Left lung (tissue), 14 donors: ENCODE data around the gene IL15. TPM values are rescaled to one million over a fixed set of nuclear protein-coding genes. Genes with fewer than 3 reads are reported as not detected.
"Not testable (repeated sequence)": the region's sequence is repeated elsewhere in the genome, so short reads cannot be mapped to it uniquely, and the experiment has no call there.

Experiments
- ATAC-seq: fragments of 200-7000 bp; cut with Tn5 transposase; one replicate; pipeline ENCODE4 v1.9.1; 2020; ENCODE audit warnings: moderate library complexity
- DNase-seq, 4 donors: peaks; one replicate each; pipeline ENCODE4 v3.0.0-alpha.2; 2013 to 2020
- H3K27ac ChIP-seq, 2 donors: fragments of 200-600 bp; sonication (generic) in 1 of 2; one replicate each; pipeline versions ENCODE4 v1.5.0 to v1.8.0; 2020 to 2021
- H3K27me3 ChIP-seq, 2 donors: fragments of 200-600 bp; sonication (generic) in 1 of 2; one replicate each; pipeline versions ENCODE4 v1.5.0 to v1.8.0; 2020 to 2021
- H3K36me3 ChIP-seq, 2 donors: fragments of 200-600 bp; sonication (generic) in 1 of 2; one replicate each; pipeline versions ENCODE4 v1.5.0 to v1.8.0; 2020 to 2021
- H3K4me1 ChIP-seq, 2 donors: fragments of 200-600 bp; one replicate each; pipeline ENCODE4 v1.8.0; 2021
- H3K4me3 ChIP-seq, 2 donors: fragments of 200-600 bp; sonication (generic) in 1 of 2; one replicate each; pipeline versions ENCODE4 v1.5.0 to v1.8.0; 2020 to 2021; ENCODE audit warnings: mild to moderate bottlenecking in 1 of 2
- H3K9me3 ChIP-seq, 2 donors: fragments of 200-600 bp; sonication (generic) in 1 of 2; one replicate each; pipeline versions ENCODE4 v1.5.0 to v1.8.0; 2020 to 2021
- intact Hi-C, 2 donors: fragments of 100-400 bp; cut with DNase I; formaldehyde crosslinking; loops; one replicate each; pipeline versions ENCODE4 v1.11.2 to v1.14.2; 2022
- long read RNA-seq, 12 donors: library from polyadenylated mRNA in 2 of 12; unstranded in 2 of 12; transcript quantifications; one replicate each; pipeline ENCODE4 v2.0.0 and lab custom pipeline, GENCODE V29; 2019 to 2026
- polyA plus RNA-seq, 6 donors: library from polyadenylated mRNA; unstranded; fragments of 120-200 nt; gene quantifications; one replicate each; pipeline ENCODE4 v1.2.1, GENCODE V29; 2013; ENCODE audit not compliant: insufficient read length in 6 of 6
- total RNA-seq, 2 donors: library from RNA; stranded (reverse); fragmentation: NEBNext Ultra II Directional; extraction: Animal tissue kit (Norgen Biotek cat#: 25700); gene quantifications; one replicate each; pipeline ENCODE4 v1.2.1, GENCODE V29; 2021
- TF ChIP-seq, protein P1 (sequence below), 2 donors: fragments of 200-600 bp; sonication (generic) in 1 of 2; IDR thresholded peaks; one replicate each; pipeline versions ENCODE4 v1.5.0 to v1.8.0; 2021; ENCODE audit warnings: antibody characterized with exemption in 2 of 2
- donor health status: DM: no; HTN: yes; CAD: no.
- donor health status: DM: no; HTN: no; CAD: no.

Gene IL15, protein sequence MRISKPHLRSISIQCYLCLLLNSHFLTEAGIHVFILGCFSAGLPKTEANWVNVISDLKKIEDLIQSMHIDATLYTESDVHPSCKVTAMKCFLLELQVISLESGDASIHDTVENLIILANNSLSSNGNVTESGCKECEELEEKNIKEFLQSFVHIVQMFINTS
- total RNA-seq: 1 to 10 TPM; 4.8 to 6.4 TPM
- 1 to 10 TPM in 5 of 6 donors, under 1 TPM in 1; 0.74 to 1.5 (median 1.1) TPM for polyA plus RNA-seq
- long read RNA-seq, donor 1: 0 reads
- long read RNA-seq, donor 2: 0 reads
- long read RNA-seq, donor 3: 0 reads
- long read RNA-seq, donor 4, partial matches to known transcripts: 0 of 4 reads
- long read RNA-seq, donor 4, other reads (novel, unspliced or antisense): 4 of 4 reads
- long read RNA-seq, donor 5: 0 reads
- long read RNA-seq, donor 6: 0 reads
- long read RNA-seq, donor 7: 0 reads
- long read RNA-seq, donor 8: 0 reads
- long read RNA-seq, donor 9: 0 reads
- long read RNA-seq, donor 10, partial matches to known transcripts: 0 of 6 reads
- long read RNA-seq, donor 10, other reads (novel, unspliced or antisense): 3 of 6 reads
- long read RNA-seq, donor 11: 0 reads
- long read RNA-seq, donor 12: 0 reads

DNA sequence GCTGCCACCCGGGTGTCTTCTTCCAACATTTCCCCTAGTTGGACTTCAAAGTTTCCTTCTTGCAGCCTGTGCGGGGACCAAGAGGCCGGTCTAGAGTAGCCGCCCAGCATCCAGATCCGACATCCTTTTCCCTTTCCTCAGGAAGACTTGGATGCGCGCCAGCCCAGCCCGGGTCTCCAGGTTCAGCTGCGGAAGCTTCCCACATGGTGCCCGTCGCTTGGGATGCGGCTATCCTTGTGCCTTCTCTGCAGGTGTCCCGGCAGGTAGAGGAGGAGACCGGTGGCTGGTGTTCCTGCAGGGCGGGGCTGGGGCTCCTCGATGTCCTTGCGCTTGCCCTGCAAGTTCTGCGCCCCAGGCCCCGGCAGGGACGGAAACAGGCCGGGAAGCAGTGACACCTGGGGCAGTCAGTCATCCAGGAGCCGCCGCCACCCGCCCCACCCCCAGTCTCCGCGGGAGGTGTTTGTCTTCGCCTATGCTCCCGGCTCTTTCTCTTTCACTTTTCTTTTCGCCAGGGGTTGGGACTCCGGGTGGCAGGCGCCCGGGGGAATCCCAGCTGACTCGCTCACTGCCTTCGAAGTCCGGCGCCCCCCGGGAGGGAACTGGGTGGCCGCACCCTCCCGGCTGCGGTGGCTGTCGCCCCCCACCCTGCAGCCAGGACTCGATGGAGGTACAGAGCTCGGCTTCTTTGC lies at the start of gene IL15:
TSS of gene IL15 (plus strand) at position 502 of the 689 bp plus-strand sequence. CDS start 82,882 bp downstream, outside the sequence.
- H3K27ac ChIP-seq: peak within 1 kb of the TSS; percentile 78 to 87
- H3K4me1 ChIP-seq: peaks cover 3 to 25% of the 10 kb centered on the region in 2 donors

GRCh38 chr4:141587897-141588296 lies 48.5 kb upstream of the IL15 start:
- Histone ChIP-seq H3K4me3 (no peak overlapping the region), H3K27ac (no peak overlapping the region), H3K27me3 (no peaks in the 10 kb centered on the region), H3K9me3 (peaks cover 0 to 20% of the 10 kb centered on the region in 2 donors), H3K36me3 (no peaks in the 10 kb centered on the region), H3K4me1 (no peaks in the 10 kb centered on the region)
- ATAC-seq: no peak
- TF ChIP-seq, protein P1, sequence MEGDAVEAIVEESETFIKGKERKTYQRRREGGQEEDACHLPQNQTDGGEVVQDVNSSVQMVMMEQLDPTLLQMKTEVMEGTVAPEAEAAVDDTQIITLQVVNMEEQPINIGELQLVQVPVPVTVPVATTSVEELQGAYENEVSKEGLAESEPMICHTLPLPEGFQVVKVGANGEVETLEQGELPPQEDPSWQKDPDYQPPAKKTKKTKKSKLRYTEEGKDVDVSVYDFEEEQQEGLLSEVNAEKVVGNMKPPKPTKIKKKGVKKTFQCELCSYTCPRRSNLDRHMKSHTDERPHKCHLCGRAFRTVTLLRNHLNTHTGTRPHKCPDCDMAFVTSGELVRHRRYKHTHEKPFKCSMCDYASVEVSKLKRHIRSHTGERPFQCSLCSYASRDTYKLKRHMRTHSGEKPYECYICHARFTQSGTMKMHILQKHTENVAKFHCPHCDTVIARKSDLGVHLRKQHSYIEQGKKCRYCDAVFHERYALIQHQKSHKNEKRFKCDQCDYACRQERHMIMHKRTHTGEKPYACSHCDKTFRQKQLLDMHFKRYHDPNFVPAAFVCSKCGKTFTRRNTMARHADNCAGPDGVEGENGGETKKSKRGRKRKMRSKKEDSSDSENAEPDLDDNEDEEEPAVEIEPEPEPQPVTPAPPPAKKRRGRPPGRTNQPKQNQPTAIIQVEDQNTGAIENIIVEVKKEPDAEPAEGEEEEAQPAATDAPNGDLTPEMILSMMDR (IDR thresholded peaks at IDR 0.05): no peak
- DNase-seq: no peak
- intact Hi-C loops: no loop called here

More for the DNA sequence above, at the start of gene IL15:
- TF ChIP-seq, protein P1 (IDR thresholded peaks at IDR 0.05): no peak
- H3K4me3 ChIP-seq: peak within 1 kb of the TSS; percentile 69 to 81
- DNase-seq (peak; percentile 25 to 91 (median 66)), ATAC-seq (peak; percentile 95)
- intact Hi-C loops: no loop called here
- H3K36me3 ChIP-seq: no peaks in the 10 kb centered on the region
- peaks cover 0 to 18% of the 10 kb centered on the region in 2 donors for H3K27me3 ChIP-seq
- H3K9me3 ChIP-seq: no peaks in the 10 kb centered on the region

DNA sequence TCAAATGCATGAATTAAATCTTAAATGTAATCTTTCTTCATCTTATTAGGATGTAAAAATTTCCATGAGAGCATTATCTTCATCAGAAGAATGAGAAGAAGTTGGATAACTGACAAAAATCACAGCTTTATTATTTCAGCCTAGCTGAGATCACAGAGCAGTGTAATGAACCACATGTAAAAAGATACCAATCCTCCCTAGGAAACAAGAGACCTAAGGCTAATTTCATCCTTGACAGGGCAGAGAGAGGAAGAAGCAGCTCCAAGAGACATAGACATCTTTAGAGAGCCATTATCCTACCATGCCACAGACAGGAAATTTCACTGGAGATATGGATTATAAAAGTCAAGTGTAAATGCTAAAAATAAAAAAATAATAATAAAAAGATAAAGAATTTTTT lies 40.9 kb upstream of the IL15 start:
- no peaks in the 10 kb centered on the region for H3K27me3 ChIP-seq
- TF ChIP-seq, protein P1 (IDR thresholded peaks at IDR 0.05): no peak
- DNase-seq (no peak), ATAC-seq (no peak)
- H3K4me1 ChIP-seq: no peaks in the 10 kb centered on the region
- H3K27ac ChIP-seq: no peak overlapping the region
- intact Hi-C loops: no loop called here
- no peaks in the 10 kb centered on the region for H3K36me3 ChIP-seq
- H3K9me3 ChIP-seq: peaks cover 0 to 6% of the 10 kb centered on the region in 2 donors
- H3K4me3 ChIP-seq: no peak overlapping the region

DNA sequence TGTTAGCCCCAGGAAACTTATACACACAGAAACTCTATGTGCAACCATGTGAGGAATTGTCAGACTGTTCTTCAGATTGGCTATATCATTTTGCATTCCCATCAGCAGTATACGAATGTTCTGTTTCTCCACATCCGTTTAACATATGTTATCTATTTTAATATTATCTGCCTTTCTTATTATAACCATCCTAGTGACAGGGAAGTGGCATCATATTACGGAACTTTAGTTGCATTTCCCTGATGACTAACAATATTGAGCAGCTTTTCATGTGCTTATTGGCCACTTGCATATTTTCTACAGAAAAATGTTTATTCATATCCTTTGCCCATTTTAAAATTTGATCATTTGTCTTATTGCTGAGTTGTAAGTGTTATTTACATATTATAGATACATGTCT lies 36.5 kb upstream of the IL15 start:
- Histone ChIP-seq H3K27me3 (no peaks in the 10 kb centered on the region), H3K9me3 (no peaks in the 10 kb centered on the region), H3K36me3 (no peaks in the 10 kb centered on the region), H3K27ac (no peak overlapping the region), H3K4me3 (no peak overlapping the region), H3K4me1 (no peaks in the 10 kb centered on the region)
- TF ChIP-seq, protein P1 (IDR thresholded peaks at IDR 0.05): no peak
- intact Hi-C loops: no loop called here
- ATAC-seq (no peak), DNase-seq (no peak)

GRCh38 chr4:141604683-141605082 lies 31.7 kb upstream of the IL15 start:
- H3K4me1 ChIP-seq, H3K36me3 ChIP-seq, H3K27me3 ChIP-seq, H3K4me3 ChIP-seq, H3K27ac ChIP-seq, H3K9me3 ChIP-seq, intact Hi-C loops, DNase-seq, ATAC-seq: not testable (repeated sequence)
